ENCODE measurements around the gene FAM124A.

DNA sequence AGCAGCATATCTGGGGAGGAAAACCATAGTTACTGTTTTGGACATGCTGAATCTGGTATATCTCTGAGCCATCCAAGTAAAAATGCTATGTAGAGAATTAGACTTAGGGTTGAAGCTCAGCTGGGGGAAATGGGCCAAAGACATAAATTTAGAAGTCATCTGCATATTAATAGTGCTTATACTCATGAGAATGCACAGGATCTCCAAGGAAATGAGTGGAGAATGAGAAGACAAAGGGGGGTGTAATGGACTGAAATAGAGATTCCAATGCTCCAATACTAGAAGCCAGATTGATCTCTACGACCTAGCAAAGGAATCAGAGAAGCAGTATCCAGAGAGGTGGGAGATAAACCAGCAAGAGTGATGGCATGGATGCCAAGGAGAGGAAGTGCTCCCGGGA lies 10.3 kb upstream of the FAM124A start:
- TF ChIP-seq, protein P1, sequence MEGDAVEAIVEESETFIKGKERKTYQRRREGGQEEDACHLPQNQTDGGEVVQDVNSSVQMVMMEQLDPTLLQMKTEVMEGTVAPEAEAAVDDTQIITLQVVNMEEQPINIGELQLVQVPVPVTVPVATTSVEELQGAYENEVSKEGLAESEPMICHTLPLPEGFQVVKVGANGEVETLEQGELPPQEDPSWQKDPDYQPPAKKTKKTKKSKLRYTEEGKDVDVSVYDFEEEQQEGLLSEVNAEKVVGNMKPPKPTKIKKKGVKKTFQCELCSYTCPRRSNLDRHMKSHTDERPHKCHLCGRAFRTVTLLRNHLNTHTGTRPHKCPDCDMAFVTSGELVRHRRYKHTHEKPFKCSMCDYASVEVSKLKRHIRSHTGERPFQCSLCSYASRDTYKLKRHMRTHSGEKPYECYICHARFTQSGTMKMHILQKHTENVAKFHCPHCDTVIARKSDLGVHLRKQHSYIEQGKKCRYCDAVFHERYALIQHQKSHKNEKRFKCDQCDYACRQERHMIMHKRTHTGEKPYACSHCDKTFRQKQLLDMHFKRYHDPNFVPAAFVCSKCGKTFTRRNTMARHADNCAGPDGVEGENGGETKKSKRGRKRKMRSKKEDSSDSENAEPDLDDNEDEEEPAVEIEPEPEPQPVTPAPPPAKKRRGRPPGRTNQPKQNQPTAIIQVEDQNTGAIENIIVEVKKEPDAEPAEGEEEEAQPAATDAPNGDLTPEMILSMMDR (IDR thresholded peaks at IDR 0.05; ENCODE audit: low read depth, low read length), result no peak
- TF ChIP-seq POLR2A (IDR thresholded peaks at IDR 0.05; ENCODE audit: extremely low read depth, insufficient read length) (no peak), MYC (IDR thresholded peaks at IDR 0.05; ENCODE audit: low read depth, low read length) (no peak)
- TF ChIP-seq, protein P2, sequence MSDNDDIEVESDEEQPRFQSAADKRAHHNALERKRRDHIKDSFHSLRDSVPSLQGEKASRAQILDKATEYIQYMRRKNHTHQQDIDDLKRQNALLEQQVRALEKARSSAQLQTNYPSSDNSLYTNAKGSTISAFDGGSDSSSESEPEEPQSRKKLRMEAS (IDR thresholded peaks at IDR 0.05; ENCODE audit: low read depth, low read length), result no peak
